GM21367 (cell line): ENCODE results near the gene ECHS1.
"Not testable (repeated sequence)": the region's sequence is repeated elsewhere in the genome, so short reads cannot be mapped to it uniquely, and the experiment has no call there.

Source experiments
- ATAC-seq: cut with Tn5 transposase; IDR thresholded peaks from one replicate; pipeline ENCODE4 v1.9.1; 2021; ENCODE audit not compliant: unreplicated experiment

The ECHS1 gene

DNA sequence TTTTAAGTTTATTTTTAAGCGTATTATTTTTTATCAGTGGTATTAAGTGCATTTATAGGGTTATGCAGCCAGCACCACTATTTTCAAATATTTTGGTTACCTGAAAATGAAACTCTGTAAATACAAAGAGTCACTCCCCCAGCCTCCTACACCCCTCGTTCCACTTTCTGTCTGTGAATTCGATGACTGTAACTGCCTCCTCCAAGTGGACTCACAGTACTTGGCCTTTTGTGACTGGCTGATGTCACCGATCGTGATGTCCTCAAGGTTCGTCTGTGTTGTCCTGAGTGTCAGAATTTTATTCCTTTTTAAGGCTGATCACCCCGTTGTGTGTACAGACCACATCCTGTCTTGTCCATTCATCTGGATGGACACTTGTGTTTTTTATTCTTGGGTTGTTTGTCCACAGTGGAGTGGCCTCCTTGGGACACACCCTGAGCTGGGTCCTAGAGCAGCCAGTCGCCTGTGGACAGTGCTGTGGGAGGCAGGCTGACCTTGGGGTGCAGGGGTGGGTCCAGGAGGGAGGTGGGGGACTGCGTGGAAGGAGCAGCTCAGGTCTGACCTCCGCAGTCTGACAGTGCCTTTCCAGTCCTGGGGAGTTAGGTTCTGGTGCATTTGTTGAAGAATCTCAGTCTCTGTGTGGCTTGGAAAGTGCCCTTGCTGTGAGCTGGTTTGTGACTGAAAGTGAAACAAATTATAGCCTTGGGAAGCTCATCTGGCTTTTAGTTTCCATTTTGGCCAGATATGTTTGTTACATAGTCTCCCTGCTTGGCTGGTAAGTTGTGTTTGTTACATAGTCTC, 27.7 kb upstream of the ECHS1 start:
- peak; percentile 77 for ATAC-seq

DNA sequence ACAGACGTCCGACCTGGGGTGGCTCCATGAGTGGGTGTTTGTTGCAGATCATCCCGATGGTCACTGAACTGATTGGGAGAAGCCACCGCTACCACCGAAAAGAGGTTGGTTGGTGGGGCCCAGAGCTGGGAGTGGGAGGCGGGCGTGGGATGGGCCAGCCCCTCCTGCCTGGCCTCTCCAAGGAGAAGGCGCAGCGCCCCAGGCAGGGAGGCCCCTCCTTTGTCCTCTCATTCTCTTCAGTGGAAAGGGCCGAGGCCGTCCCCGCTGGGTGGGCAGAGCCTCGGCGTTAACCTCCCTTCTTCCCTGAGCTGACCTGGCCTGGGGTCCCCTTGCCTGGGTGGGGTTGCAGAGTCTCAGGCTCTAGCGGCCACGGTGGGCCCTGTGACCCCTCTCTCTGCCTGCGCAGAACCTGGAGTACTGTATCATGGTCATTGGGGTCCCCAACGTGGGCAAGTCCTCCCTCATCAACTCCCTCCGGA, 26.0 kb upstream of the ECHS1 start:
- no peak for ATAC-seq

DNA sequence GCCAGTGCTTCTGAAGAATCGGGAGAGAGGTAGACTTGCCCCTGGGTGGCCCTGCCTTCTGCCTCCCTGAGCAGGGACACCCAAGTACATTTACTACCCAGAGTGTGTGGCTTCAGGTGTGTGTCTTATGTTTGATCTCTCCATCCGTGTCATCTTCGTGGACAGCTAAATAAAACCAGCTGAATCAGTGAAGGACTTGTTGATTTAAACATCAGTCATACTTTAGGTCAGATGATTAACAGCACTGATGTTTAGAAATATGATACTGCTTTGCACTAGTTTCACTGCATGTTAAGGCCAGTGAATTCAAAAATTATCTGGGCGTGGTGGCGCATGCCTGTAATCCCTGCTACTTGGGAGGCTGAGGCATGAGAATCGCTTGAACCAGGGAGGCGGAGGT, 24.8 kb upstream of the ECHS1 start:
- ATAC-seq: no peak

DNA sequence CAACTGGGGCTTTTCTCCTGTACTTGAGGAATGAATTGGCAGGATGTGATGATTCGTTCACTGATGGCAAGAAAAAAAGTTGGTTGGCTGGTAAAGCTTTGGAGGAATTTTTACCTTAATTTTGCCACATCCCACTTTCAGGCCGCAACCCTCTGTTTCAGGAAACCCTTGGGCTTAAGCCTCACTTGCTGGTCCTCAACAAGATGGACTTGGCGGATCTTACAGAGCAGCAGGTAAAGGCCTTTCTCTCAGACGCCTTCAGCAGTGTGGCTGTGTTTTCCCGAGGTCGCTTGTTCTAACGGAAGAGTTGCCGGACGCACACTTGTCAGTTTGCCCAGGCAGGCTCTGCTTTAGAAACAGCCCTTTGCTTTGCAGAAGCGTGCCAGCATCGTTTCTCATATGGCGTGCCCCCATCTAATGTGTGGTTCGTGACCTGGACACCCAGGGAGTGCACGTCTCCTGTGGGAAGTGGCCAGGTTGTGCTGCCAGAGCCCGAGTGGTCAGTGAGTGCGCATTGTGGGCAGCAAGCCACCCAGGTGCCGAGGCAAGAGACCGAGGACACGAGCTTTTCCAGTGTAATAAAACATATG, 23.0 kb upstream of the ECHS1 start:
- no peak for ATAC-seq

DNA sequence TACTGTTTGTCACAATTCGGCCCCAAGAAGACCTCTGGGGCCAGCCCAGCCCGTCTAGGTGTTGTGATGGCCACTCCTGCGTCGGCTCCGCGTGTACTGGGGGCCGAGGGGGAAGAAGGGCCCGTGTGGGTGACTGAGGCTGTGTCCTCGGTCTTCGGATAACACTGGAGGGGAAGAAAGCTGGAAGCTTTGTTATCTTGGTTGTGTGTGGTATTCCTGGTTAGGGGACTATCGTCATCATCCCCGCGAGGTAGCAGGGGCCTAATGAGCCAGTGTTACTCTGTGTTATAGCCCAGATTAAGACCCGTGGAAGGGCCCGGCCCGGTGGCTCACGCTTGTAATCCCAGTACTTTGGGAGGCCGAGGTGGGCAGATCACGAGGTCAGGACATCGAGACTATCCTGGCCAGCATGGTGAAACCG, 21.7 kb upstream of the ECHS1 start:
- no peak for ATAC-seq

DNA sequence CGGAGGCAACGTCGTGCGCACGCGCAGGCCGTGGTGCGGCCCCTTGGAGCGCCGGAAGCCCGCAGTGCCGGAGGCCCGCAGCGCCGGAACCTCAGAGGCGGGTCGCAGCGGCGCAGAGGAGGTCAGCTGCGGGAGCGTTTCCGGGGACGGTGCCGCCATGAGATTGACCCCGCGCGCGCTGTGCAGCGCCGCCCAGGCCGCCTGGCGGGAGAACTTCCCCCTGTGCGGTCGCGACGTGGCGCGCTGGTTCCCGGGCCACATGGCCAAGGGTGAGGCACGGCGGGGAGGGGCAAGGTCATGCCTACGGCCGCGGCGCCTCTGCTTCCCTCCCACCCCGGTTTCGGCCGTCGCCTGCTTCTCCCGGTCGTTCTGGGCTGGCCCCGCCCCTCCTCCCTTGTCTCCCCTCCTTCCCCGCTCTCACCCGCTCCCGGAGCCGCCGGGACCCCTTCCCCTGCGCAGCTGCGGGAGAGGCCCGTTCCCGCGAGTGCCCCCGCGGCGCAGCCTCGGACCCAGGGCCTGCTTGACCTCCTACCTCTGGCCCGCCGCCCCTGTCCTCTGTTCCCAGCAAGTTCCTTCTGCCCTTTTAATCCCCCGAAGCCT, 21.0 kb upstream of the ECHS1 start, which contains the start of gene MTG1:
MTG1 (plus strand) TSS at position 94 of the 600 bp plus-strand sequence; CDS start at position 158, 64 bp downstream.
- peak; percentile 52 for ATAC-seq

DNA sequence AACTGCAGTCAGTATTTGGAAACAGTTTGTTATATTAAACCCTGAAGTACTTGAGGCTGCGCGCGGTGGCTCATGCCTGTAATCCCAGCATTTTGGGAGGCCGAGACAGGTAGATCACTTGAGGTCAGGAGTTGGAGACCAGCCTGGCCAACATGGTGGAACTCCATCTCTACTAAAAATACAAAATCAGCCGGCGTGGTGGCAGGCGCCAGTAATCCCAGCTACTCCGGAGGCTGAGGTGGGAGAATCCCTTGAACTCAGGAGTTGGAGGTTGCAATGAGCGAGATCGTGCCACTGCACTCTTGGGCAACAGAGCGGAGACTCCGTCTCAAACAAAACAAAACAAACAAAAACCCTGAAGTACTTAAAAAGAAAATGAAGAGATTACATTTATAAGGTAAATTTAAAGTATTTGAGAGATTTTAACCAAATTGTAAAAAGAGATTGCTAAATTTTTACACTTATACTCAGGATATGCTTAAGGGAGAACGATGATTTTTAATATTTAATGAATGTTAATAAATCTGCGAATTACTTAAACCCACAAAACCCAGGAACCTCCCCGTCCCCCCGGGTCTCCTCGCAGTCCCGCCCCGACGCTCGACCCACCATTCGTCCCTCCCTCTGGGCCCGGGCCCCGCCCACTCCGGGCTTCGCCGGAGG, 20.4 kb upstream of the ECHS1 start:
- no peak for ATAC-seq

DNA sequence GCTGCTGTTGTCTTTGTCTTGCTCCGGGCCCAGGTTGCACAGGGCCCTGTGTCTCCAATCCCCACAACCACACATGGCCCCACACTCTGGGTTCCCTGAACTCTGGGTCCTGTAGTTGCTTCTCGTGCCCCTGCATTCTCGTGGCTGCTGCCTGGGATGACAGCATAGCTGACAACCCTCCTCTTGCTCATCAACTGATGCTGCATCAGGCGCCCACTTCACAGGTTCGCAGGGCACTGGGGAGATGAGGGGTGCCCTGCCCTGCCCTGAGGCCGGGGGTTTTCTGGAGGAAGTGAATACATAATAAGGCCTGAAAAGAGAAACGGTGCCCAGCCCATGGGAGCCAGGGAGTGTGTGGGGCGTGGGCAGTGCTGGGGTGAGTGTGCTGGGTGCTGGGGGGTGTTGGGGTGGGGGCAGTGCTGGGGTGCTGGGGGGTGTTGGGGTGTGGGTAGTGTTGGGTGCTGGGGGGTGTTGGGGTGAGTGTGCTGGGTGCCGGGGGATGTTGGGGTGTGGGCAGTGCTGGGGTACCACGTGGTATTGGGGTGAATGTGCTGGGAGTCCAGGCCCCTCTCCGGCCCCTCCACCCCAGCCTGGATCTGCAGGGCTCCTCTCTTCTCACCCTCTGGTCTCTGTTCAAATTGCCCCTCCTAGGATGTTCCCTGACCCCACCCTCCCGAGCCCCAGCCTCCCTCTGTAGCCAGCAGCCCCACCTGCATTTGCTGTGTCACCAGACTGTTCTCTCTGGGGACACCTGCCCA, 18.8 kb upstream of the ECHS1 start:
- no peak for ATAC-seq

DNA sequence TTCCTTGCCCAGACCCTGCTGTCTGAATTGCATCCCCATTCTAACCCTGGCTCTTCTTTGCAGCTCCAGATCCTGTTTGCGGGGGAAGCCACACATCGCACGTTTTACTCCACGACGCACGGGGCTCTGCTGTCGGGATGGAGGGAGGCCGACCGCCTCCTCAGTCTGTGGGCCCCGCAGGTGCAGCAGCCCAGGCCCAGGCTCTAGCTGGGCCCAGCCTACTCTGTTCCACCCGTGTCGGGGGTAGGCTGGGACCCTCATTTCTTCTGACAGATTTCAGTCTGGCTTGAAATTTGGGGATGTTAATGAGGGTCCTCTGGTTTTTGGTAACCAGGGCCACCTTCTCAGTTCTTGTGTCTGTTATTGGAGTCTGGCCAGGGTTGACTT, 18.1 kb upstream of the ECHS1 start:
- ATAC-seq: no peak

DNA sequence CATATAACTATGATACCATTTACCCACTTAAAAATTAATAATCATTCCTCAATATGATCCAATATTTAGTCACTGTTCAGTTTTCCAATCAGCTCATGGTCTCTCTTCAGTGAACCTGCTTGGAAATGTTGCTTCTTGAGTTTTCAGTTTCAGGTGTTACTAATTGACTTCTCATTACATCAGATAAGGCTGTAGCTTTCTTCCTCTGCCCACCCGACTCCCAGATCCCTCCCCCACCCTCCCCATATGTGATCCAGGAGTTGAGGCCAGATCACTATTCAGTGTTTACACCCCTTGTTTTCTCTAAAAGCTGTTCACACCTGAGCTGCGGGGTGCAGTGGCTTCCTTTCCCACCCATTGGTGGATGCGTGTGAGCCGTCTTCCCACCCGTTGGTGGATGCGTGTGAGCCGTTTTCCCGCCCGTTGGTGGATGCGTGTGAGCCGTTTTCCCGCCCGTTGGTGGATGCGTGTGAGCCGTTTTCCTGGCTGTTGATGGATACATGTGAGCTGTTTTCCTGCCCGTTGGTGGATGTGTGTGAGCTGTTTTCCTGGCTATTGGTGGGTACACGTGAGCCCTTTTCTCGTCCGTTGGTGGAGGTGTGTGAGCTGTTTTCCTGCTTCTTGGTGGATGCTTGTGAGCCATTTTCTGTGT, 17.6 kb upstream of the ECHS1 start:
- no peak for ATAC-seq

DNA sequence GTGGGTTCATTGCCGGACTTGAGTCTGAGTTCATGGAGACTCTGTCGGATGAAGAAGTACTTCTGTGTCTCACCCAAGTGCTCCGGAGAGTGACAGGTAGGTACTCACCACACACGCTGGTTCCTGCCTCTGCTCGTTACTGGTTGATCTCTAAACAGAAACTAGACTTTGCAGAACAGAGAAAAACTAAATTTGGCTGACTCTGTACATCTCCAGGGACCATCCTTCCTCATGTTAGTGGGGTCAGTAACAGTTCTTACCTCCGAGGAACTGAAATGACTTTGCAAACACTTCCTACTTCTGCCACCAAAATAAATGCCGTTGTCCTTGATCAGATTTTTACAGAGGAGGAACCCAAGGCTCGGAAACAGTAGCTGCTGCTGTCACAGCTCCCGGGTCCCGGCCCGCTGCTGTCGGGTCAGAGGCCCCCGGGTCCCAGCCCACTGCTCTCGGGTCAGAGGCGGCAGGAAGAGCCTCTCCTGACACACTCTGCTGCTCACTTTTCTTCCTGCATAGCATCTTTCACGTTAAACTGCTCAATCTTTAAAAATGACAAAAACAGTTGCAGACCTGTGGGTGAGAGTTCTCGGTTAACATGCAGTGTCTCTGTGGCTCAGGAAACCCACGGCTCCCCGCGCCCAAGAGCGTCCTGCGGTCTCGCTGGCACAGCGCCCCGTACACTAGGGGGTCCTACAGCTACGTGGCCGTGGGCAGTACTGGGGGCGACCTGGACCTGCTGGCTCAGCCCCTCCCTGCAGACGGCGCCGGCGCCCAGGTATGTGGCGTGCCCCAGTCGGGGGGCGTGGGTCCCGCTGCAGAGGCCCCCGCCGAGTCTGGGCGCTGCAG, 16.0 kb upstream of the ECHS1 start:
- ATAC-seq: peak; percentile 85

DNA sequence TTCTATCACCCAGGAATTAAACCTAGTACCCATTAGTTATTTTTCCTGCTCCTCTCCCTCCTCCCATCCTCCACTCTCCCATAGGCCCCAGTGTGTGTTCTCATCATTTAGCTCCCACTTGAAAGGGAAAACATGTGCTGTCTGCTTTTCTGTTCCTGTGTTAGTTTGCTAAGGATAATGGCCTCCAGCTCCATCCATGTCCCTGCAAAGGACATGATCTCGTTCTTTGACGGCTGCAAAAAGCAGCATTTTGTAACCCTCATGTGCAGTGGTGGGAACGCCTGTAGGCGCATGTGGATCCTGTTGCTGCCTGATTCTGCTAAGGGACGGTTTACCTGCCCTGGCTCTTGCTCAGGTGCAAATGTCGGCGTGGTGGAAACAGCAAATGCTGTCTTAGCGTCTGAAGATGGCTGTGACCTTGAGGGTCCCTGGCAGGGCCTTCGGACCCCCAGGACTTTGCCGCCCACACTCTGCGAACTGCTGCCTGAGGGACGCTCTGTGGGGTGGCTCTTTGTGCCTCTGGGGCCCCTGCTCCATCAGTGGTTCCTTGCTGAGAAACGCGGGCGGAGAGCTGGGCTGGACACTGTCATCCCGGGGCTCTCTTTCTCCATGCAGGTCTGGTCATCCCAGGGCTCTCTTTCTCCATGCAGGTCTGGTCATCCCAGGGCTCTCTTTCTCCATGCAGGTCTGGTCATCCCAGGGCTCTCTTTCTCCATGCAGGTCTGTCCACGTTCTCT, 15.2 kb upstream of the ECHS1 start:
- no peak for ATAC-seq

DNA sequence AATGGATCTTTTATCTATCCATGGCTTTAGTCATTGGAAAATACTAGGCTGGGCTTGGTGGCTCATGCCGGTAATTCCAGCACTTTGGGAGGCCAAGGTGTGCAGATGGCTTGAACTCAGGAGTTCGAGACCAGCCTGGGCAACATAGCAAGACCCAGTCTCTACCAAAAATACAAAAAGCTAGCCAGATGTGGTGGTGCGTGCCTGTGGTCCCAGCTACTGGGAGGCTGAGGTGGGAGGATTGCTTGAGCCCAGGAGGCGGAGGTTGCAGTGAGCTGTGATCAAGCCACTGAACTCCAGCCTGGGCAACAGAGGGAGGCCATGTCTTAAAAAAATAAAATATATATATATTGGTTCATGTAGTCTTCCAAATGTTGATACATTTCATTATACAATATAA, 13.8 kb upstream of the ECHS1 start:
- ATAC-seq: not testable (repeated sequence)

DNA sequence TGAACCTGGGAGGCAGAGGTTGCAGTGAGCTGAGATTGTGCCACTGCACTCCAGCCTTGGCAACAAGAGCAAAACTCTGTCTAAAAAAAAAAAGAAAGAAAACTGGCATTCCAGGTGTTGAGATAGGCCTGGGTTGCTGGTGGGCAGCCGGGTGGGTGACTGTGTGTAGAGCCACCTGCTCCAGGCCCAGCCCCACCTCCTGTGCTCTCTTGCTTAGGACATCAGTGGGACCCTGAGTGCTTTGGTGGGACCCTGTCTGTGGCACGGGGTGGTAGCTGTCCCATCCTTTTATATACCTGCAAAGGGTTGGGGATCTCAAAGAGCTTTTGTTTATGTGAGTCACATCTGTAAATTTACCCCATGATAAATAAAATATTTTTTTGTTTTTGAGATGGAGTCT, 12.1 kb upstream of the ECHS1 start:
- ATAC-seq: no peak

DNA sequence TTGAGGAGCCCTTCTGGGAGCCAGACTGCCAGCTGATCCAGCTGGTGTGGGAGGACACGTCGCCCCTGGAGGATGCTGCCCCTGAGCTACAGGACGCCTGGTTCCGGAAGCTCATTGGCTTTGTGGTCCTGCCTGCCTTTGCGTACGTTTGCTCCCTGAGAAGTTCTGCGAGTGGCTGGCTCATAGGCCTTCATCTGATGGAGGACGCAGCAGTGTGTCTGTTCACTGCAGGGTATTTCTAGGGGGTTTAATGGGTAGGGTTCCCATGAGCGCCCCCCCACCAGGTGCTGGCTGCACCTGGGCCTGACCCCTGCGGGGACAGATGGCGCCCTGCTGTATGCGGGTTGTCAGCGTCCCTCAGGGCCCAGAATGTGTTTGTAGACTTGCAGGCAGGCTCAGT, 10.9 kb upstream of the ECHS1 start:
- no peak for ATAC-seq

DNA sequence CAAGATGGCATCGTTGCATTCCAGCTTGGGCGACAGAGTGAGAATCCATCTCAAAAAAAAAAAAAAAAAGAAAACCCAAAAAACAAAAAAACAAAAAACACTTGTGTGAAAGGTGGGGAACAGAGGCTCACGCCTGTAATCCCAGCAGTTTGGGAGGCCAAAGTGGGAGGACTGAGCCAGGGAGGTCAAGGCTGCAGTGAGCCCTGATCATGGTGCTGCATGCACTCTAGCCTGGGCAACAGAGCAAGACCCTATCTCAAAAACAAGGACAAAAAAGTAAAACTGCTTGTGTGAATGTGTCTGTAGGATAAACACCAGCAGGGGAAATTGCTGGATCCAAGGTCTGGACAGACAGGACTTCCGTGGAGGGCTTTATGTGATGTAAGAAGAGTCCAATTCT, 10.4 kb upstream of the ECHS1 start:
- no peak for ATAC-seq

DNA sequence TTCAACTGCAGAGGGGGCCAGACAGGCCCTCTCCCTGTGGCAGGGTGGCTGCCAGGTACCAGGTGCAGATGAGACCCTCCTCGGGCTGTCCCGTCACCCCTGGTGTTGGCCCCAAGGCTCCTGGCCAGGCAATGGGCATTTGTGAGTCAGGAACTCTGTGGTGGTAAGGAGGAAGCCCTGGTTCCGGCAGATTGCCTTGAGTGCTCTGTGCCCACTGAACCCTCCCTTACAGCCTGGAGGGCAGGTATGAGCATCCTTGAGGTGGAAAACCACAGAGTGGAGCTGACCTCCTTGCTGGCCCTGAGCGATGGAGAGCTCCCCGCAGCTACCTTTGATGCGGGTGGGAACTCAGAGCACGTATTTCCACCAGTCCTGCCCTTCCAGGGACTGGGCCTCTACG, 7.9 kb upstream of the ECHS1 start:
- no peak for ATAC-seq

DNA sequence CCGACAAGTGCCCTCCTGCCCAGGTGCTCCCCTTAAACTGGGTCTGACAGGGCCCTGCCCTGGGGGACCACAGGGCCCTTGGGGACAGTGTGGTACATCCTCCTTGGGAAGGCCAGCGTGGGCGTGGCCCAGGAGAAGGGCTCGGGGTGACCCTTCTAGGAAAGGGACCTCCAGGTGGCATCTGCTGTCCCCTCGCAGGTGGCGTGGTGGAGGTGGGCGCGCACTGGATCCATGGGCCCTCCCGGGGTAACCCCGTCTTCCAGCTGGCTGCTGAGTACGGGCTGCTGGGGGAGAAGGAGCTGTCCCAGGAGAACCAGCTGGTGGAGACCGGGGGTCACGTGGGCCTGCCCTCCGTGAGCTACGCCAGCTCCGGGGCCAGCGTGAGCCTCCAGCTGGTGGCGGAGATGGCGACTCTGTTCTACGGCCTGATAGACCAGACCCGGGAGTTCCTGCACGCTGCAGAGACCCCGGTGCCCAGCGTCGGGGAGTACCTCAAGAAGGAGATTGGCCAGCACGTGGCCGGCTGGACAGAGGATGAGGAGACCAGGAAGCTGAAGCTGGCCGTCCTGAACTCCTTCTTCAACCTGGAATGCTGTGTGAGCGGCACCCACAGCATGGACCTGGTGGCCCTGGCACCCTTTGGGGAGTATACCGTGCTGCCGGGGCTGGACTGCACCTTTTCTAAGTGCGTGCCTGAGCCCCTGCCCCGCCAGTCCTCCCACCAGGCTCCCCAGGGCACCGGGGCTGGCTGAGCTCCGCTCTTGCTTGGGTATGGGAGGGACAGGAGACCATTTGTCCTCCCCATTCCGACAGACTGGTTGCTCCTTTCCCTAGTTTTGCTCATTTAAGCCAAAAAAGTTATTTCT, 6.9 kb upstream of the ECHS1 start:
- no peak for ATAC-seq
